GM23338 (cell line): ENCODE data around the gene GEN1.

Source experiments
- CREB1 ChIP-seq: fragments of 250-450 bp; sonication (Bioruptor Pico); IDR thresholded peaks from 2 replicates; pipeline ENCODE4 v1.5.0; 2020; ENCODE audit warnings: low read depth, mild to moderate bottlenecking, moderate library complexity
- EZH2 ChIP-seq: fragments of 200-600 bp; sonication (generic); IDR thresholded peaks from one replicate; pipeline ENCODE4 v1.8.0; 2017; ENCODE audit warnings: antibody characterized with exemption, mild to moderate bottlenecking, low read depth; ENCODE audit not compliant: unreplicated experiment
- EZH2phosphoT487 ChIP-seq: fragments of 200-600 bp; sonication (generic); IDR thresholded peaks from one replicate; pipeline ENCODE4 v1.8.1; 2018; ENCODE audit warnings: antibody characterized with exemption; ENCODE audit not compliant: unreplicated experiment
- JUNB ChIP-seq: IDR thresholded peaks from one replicate; pipeline ENCODE4 v1.6.1; 2016; ENCODE audit warnings: antibody characterized with exemption; ENCODE audit not compliant: unreplicated experiment
- NANOG ChIP-seq: IDR thresholded peaks from 2 replicates; pipeline ENCODE4 v1.6.1; 2016; ENCODE audit warnings: antibody characterized with exemption, borderline replicate concordance
- POLR2AphosphoS5 ChIP-seq: IDR thresholded peaks from 2 replicates; pipeline ENCODE4 v1.6.1; 2016; ENCODE audit warnings: antibody characterized with exemption, low read depth
- STAT1 ChIP-seq: IDR thresholded peaks from one replicate; pipeline ENCODE4 v1.6.1; 2016; ENCODE audit warnings: antibody characterized with exemption; ENCODE audit not compliant: unreplicated experiment
- ZNF114 ChIP-seq: fragments of 250-450 bp; sonication (Bioruptor Pico); IDR thresholded peaks from 2 replicates; pipeline ENCODE4 v1.5.0; 2020; ENCODE audit warnings: mild to moderate bottlenecking, moderate library complexity
- ZNF331 ChIP-seq: fragments of 250-450 bp; sonication (Bioruptor Pico); IDR thresholded peaks from 2 replicates; pipeline ENCODE4 v1.5.0; 2020; ENCODE audit warnings: low read depth, mild to moderate bottlenecking, moderate library complexity
- TF ChIP-seq, protein P1 (sequence below), 2 experiments: fragments of 200-600 bp in 1 of 2; sonication (generic) in 1 of 2; conservative IDR thresholded peaks; 2 replicates each; pipeline versions ENCODE4 v1.5.1 to v1.6.1; 2016 to 2017; ENCODE audit warnings: antibody characterized with exemption in 2 of 2, low read depth in 2 of 2, mild to moderate bottlenecking in 2 of 2, moderate library complexity in 1 of 2
- TF ChIP-seq, protein P2 (sequence below): IDR thresholded peaks from one replicate; pipeline ENCODE4 v1.6.1; 2018; ENCODE audit warnings: antibody characterized with exemption; ENCODE audit not compliant: unreplicated experiment
- TF ChIP-seq, protein P3 (sequence below): IDR thresholded peaks from 2 replicates; pipeline ENCODE4 v1.6.1; 2016; ENCODE audit warnings: antibody characterized with exemption
- TF ChIP-seq, protein P4 (sequence below): fragments of 250-450 bp; sonication (Bioruptor Pico); IDR thresholded peaks from 2 replicates; pipeline ENCODE4 v1.5.0; 2020; ENCODE audit warnings: mild to moderate bottlenecking, moderate library complexity

DNA sequence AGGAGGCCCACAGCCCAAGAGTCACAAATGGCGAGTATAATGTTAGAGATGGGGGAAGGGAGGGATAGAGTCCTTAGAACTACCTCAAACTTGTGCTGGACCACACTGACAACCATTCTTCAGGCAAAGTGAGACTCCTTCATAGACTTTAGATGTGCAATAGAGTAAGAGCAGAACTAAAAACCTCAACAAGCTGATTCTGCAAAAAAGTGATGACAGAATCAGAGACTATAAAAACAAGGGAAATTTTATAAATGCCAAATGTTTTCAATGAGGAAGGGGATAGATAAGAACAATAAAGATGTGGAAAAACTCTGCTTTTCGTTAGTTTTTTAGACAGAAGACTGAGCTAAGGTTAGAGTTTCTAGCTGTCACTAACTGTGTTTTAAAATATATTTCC is 18.1 kb upstream of the GEN1 start:
- TF ChIP-seq, protein P1, sequence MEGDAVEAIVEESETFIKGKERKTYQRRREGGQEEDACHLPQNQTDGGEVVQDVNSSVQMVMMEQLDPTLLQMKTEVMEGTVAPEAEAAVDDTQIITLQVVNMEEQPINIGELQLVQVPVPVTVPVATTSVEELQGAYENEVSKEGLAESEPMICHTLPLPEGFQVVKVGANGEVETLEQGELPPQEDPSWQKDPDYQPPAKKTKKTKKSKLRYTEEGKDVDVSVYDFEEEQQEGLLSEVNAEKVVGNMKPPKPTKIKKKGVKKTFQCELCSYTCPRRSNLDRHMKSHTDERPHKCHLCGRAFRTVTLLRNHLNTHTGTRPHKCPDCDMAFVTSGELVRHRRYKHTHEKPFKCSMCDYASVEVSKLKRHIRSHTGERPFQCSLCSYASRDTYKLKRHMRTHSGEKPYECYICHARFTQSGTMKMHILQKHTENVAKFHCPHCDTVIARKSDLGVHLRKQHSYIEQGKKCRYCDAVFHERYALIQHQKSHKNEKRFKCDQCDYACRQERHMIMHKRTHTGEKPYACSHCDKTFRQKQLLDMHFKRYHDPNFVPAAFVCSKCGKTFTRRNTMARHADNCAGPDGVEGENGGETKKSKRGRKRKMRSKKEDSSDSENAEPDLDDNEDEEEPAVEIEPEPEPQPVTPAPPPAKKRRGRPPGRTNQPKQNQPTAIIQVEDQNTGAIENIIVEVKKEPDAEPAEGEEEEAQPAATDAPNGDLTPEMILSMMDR (conservative IDR thresholded peaks at IDR 0.05; ENCODE audit: low read depth in 2 of 2), result no peak
- no peak for TF ChIP-seq EZH2
- TF ChIP-seq EZH2phosphoT487, result no peak
- no peak for TF ChIP-seq POLR2AphosphoS5
- TF ChIP-seq, protein P2, sequence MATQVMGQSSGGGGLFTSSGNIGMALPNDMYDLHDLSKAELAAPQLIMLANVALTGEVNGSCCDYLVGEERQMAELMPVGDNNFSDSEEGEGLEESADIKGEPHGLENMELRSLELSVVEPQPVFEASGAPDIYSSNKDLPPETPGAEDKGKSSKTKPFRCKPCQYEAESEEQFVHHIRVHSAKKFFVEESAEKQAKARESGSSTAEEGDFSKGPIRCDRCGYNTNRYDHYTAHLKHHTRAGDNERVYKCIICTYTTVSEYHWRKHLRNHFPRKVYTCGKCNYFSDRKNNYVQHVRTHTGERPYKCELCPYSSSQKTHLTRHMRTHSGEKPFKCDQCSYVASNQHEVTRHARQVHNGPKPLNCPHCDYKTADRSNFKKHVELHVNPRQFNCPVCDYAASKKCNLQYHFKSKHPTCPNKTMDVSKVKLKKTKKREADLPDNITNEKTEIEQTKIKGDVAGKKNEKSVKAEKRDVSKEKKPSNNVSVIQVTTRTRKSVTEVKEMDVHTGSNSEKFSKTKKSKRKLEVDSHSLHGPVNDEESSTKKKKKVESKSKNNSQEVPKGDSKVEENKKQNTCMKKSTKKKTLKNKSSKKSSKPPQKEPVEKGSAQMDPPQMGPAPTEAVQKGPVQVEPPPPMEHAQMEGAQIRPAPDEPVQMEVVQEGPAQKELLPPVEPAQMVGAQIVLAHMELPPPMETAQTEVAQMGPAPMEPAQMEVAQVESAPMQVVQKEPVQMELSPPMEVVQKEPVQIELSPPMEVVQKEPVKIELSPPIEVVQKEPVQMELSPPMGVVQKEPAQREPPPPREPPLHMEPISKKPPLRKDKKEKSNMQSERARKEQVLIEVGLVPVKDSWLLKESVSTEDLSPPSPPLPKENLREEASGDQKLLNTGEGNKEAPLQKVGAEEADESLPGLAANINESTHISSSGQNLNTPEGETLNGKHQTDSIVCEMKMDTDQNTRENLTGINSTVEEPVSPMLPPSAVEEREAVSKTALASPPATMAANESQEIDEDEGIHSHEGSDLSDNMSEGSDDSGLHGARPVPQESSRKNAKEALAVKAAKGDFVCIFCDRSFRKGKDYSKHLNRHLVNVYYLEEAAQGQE, result no peak
- no peak for TF ChIP-seq CREB1 (CRISPR knock-in tag)
- no peak for TF ChIP-seq JUNB
- TF ChIP-seq, protein P3, sequence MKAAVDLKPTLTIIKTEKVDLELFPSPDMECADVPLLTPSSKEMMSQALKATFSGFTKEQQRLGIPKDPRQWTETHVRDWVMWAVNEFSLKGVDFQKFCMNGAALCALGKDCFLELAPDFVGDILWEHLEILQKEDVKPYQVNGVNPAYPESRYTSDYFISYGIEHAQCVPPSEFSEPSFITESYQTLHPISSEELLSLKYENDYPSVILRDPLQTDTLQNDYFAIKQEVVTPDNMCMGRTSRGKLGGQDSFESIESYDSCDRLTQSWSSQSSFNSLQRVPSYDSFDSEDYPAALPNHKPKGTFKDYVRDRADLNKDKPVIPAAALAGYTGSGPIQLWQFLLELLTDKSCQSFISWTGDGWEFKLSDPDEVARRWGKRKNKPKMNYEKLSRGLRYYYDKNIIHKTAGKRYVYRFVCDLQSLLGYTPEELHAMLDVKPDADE, result no peak
- no peak for TF ChIP-seq ZNF331 (CRISPR knock-in tag)
- TF ChIP-seq NANOG, result no peak
- no peak for TF ChIP-seq ZNF114 (CRISPR knock-in tag)
- no peak for TF ChIP-seq STAT1
- TF ChIP-seq, protein P4, sequence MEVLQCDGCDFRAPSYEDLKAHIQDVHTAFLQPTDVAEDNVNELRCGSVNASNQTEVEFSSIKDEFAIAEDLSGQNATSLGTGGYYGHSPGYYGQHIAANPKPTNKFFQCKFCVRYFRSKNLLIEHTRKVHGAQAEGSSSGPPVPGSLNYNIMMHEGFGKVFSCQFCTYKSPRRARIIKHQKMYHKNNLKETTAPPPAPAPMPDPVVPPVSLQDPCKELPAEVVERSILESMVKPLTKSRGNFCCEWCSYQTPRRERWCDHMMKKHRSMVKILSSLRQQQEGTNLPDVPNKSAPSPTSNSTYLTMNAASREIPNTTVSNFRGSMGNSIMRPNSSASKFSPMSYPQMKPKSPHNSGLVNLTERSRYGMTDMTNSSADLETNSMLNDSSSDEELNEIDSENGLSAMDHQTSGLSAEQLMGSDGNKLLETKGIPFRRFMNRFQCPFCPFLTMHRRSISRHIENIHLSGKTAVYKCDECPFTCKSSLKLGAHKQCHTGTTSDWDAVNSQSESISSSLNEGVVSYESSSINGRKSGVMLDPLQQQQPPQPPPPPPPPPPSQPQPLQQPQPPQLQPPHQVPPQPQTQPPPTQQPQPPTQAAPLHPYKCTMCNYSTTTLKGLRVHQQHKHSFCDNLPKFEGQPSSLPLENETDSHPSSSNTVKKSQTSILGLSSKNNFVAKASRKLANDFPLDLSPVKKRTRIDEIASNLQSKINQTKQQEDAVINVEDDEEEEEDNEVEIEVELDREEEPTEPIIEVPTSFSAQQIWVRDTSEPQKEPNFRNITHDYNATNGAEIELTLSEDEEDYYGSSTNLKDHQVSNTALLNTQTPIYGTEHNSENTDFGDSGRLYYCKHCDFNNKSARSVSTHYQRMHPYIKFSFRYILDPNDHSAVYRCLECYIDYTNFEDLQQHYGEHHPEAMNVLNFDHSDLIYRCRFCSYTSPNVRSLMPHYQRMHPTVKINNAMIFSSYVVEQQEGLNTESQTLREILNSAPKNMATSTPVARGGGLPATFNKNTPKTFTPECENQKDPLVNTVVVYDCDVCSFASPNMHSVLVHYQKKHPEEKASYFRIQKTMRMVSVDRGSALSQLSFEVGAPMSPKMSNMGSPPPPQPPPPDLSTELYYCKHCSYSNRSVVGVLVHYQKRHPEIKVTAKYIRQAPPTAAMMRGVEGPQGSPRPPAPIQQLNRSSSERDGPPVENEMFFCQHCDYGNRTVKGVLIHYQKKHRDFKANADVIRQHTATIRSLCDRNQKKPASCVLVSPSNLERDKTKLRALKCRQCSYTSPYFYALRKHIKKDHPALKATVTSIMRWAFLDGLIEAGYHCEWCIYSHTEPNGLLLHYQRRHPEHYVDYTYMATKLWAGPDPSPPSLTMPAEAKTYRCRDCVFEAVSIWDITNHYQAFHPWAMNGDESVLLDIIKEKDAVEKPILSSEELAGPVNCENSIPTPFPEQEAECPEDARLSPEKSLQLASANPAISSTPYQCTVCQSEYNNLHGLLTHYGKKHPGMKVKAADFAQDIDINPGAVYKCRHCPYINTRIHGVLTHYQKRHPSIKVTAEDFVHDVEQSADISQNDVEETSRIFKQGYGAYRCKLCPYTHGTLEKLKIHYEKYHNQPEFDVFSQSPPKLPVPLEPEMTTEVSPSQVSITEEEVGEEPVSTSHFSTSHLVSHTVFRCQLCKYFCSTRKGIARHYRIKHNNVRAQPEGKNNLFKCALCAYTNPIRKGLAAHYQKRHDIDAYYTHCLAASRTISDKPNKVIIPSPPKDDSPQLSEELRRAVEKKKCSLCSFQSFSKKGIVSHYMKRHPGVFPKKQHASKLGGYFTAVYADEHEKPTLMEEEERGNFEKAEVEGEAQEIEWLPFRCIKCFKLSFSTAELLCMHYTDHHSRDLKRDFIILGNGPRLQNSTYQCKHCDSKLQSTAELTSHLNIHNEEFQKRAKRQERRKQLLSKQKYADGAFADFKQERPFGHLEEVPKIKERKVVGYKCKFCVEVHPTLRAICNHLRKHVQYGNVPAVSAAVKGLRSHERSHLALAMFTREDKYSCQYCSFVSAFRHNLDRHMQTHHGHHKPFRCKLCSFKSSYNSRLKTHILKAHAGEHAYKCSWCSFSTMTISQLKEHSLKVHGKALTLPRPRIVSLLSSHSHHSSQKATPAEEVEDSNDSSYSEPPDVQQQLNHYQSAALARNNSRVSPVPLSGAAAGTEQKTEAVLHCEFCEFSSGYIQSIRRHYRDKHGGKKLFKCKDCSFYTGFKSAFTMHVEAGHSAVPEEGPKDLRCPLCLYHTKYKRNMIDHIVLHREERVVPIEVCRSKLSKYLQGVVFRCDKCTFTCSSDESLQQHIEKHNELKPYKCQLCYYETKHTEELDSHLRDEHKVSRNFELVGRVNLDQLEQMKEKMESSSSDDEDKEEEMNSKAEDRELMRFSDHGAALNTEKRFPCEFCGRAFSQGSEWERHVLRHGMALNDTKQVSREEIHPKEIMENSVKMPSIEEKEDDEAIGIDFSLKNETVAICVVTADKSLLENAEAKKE (CRISPR knock-in tag), result no peak
